COLO829 (cell line): ENCODE measurements around the gene FNDC10.
A peak's percentile ranks its signal among the peaks of the same experiment; 100 is the strongest.
"Not testable (repeated sequence)": the region's sequence is repeated elsewhere in the genome, so short reads cannot be mapped to it uniquely, and the experiment has no call there.

ENCODE experiments used
- DNase-seq: peaks from one replicate; pipeline ENCODE4 v3.0.0; 2012; ENCODE audit warnings: low spot score

The FNDC10 gene

GRCh38 chr1:1567152-1567875 is 32.6 kb downstream of the FNDC10 start:
- DNase-seq = peak; percentile 43

- DNase-seq = no peak
Measured at GRCh38 chr1:1565340-1565739, 34.6 kb downstream of the FNDC10 start.

DNA sequence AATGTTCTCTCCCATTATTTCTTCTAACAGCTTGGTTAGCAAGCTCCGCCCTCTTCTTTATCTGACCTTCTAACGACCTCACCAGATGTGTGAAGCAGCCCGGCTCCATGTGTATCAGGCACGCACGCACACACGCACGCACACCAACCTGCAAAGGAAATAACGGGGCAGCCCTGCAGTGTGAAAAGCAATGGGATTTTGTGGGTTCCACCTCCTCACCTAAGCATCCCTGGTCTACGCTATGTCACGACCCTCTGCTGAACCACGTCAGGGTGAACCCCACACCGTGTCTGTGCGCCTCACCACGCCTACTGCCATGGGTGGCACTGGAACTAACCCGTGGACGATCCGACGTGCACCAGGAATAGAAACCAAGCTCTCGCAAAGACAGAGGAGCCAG is 35.7 kb downstream of the FNDC10 start:
- no peak for DNase-seq

- no peak for DNase-seq
Measured at GRCh38 chr1:1563688-1564087, 36.2 kb downstream of the FNDC10 start.

DNA sequence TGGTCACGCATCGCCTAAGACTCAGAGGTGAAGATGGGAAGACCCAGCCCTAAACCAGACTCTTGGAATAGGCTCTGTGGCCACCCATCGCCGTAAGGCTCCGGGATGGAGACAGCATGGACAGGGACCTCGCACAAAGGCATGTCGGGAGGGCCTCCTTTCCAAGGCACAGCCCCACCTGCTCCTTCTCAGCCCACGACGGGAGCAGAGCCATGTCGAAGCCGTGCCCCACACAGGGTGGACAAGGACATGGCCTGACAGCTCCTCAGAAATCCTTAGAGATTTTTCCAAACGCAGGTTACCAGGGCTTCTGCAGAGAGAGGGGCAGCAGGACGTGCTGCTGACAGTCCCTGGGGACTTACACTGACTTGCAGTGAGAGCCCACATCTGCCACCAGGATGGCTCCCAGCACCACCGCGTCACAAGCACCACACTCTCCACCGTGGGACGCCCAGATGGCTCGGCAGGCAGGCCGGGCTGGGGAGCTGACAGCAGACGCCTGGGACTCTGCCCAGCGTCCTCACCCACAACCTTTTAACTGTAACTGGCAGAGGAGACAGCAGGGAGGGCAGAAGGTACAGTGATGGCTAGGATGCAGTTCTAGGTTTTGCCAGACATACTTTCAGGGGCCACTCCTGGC is 37.3 kb downstream of the FNDC10 start:
- no peak for DNase-seq

- DNase-seq = no peak
Measured at GRCh38 chr1:1561801-1562470, 38.0 kb downstream of the FNDC10 start.

DNA sequence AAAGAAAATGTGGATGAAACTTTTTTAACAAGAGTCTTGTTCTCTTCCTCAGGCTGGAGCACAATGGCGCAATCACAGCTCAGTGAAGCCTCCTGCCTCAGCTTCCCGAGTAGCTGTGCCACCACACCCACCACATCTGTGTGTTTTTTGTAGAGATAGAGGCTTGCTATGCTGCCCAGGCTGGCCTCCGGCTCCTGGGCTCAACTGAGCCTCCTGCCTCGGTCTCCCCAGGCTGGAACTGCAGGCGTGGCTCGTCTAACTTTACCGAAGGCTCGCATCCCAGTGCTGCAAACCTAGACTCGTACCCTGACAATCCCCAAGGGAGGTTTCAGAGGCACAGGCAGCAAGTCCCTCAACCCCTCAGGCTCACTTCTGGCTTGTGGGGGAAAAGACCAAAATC is 39.8 kb downstream of the FNDC10 start:
- no peak for DNase-seq

- DNase-seq = no peak
Measured at GRCh38 chr1:1559066-1559465, 40.9 kb downstream of the FNDC10 start.

- no peak for DNase-seq
Measured at GRCh38 chr1:1558591-1558990, 41.3 kb downstream of the FNDC10 start.

DNA sequence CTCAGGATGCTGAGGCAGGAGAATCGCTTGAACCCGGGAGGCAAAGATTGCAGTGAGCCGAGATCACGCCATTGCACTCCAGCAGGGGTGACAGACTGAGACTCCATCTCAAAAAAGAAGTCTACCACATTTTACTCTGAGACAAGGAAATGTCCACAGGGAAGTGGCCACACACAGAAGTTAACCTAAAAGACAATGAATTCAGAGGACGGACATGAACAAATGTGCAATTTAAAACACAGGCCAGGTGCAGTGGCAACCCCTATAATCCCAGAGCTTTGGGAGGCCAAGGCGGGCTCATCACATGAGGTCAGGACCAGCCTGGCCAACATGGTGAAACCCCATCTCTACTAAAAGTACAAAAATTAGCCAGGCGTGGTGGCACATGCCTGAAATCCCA is 42.2 kb downstream of the FNDC10 start:
- not testable (repeated sequence) for DNase-seq

- DNase-seq = not testable (repeated sequence)
Measured at GRCh38 chr1:1556961-1557360, 43.0 kb downstream of the FNDC10 start.

- no peak for DNase-seq
Measured at GRCh38 chr1:1556505-1556904, 43.4 kb downstream of the FNDC10 start.

GRCh38 chr1:1554926-1555915 is 44.7 kb downstream of the FNDC10 start:
- DNase-seq = no peak

GRCh38 chr1:1554550-1554925 is 45.4 kb downstream of the FNDC10 start:
- no peak for DNase-seq

GRCh38 chr1:1553821-1554494 is 46.0 kb downstream of the FNDC10 start:
- DNase-seq = no peak

GRCh38 chr1:1552263-1552639 is 47.7 kb downstream of the FNDC10 start:
- DNase-seq = no peak

- DNase-seq = no peak
Measured at GRCh38 chr1:1551524-1552262, 48.2 kb downstream of the FNDC10 start.

GRCh38 chr1:1550591-1551432 is 49.1 kb downstream of the FNDC10 start:
- no peak for DNase-seq

- DNase-seq = no peak
Measured at GRCh38 chr1:1550087-1550486, 49.8 kb downstream of the FNDC10 start.

- no peak for DNase-seq
Measured at GRCh38 chr1:1548591-1548990, 51.3 kb downstream of the FNDC10 start.
